Loucy (cell line): ENCODE results near the gene PKP1.

ENCODE experiments used
- H2AFZ ChIP-seq: fragments of 200-600 bp; sonication (generic); 2 replicates; pipeline ENCODE4 v1.6.0; 2016; ENCODE audit warnings: antibody characterized with exemption, mild to moderate bottlenecking, low read length, moderate library complexity
- H3F3A ChIP-seq: fragments of 200-600 bp; 2 replicates; pipeline ENCODE4 v1.6.0; 2016; ENCODE audit warnings: antibody characterized with exemption, low read depth, mild to moderate bottlenecking
- H3K27me3 ChIP-seq: fragments of 200-600 bp; sonication (generic); 2 replicates; pipeline ENCODE4 v1.6.1; 2014; ENCODE audit warnings: low read length, mild to moderate bottlenecking; ENCODE audit not compliant: insufficient read depth, poor library complexity, severe bottlenecking
- H3K36me3 ChIP-seq: fragments of 200-600 bp; sonication (generic); 2 replicates; pipeline ENCODE4 v1.6.1; 2016; ENCODE audit warnings: low read length; ENCODE audit not compliant: insufficient read depth
- H3K4me1 ChIP-seq: fragments of 200-600 bp; sonication (generic); 2 replicates; pipeline ENCODE4 v1.5.1; 2014; ENCODE audit warnings: low read length, mild to moderate bottlenecking; ENCODE audit not compliant: insufficient read depth, poor library complexity, severe bottlenecking
- H3K4me2 ChIP-seq: fragments of 200-600 bp; sonication (generic); 2 replicates; pipeline ENCODE4 v1.6.0; 2014; ENCODE audit warnings: antibody characterized with exemption, low read length, low read depth, mild to moderate bottlenecking; ENCODE audit not compliant: poor library complexity, severe bottlenecking
- H3K4me3 ChIP-seq: fragments of 200-600 bp; sonication (generic); 2 replicates; pipeline ENCODE4 v1.5.1; 2014; ENCODE audit warnings: low read length, mild to moderate bottlenecking, mixed read lengths; ENCODE audit not compliant: poor library complexity, severe bottlenecking
- H3K79me2 ChIP-seq: fragments of 200-600 bp; sonication (generic); 2 replicates; pipeline ENCODE4 v1.6.1; 2014; ENCODE audit warnings: low read length; ENCODE audit not compliant: insufficient read depth
- H3K9ac ChIP-seq: fragments of 200-600 bp; sonication (generic); 2 replicates; pipeline ENCODE4 v1.6.0; 2014; ENCODE audit warnings: mild to moderate bottlenecking, low read depth, low read length, moderate library complexity; ENCODE audit not compliant: poor library complexity, severe bottlenecking
- H3K9me2 ChIP-seq: fragments of 200-600 bp; sonication (generic); replicated peaks from 2 replicates; pipeline ENCODE4 v1.6.1; 2016; ENCODE audit warnings: low read depth, low read length, mixed read lengths
- H3K9me3 ChIP-seq: fragments of 200-600 bp; sonication (generic); 2 replicates; pipeline ENCODE4 v1.6.1; 2014; ENCODE audit warnings: mild to moderate bottlenecking, antibody characterized with exemption, low read length, low read depth; ENCODE audit not compliant: insufficient read depth
- H4K20me1 ChIP-seq: fragments of 200-600 bp; sonication (generic); 2 replicates; pipeline ENCODE4 v1.6.0; 2014; ENCODE audit warnings: antibody characterized with exemption, low read length, mild to moderate bottlenecking; ENCODE audit not compliant: insufficient read depth, poor library complexity, severe bottlenecking
- CTCF ChIP-seq: fragments of 200-600 bp; sonication (generic); conservative IDR thresholded peaks from 2 replicates; pipeline ENCODE4 v1.5.1; 2014; ENCODE audit warnings: mild to moderate bottlenecking, antibody characterized with exemption, low read length
- EZH2phosphoT487 ChIP-seq: fragments of 200-600 bp; IDR thresholded peaks from 2 replicates; pipeline ENCODE4 v1.6.1; 2018; ENCODE audit warnings: antibody characterized with exemption, mild to moderate bottlenecking, moderate library complexity, borderline replicate concordance

Gene PKP1

GRCh38 chr1:201358596-201358995 is 75.3 kb downstream of the PKP1 start:
- Histone ChIP-seq H3K4me2 (no peak overlapping the region), H3K36me3 (no peaks in the 10 kb centered on the region), H2AFZ (no peak overlapping the region), H3K79me2 (no peaks in the 10 kb centered on the region), H3K9ac (no peak overlapping the region), H3K9me3 (no peaks in the 10 kb centered on the region), H3F3A (no peaks in the 10 kb centered on the region), H3K4me3 (no peak overlapping the region), H4K20me1 (no peaks in the 10 kb centered on the region), H3K9me2 (no peaks in the 10 kb centered on the region), H3K27me3 (no peaks in the 10 kb centered on the region), H3K4me1 (no peaks in the 10 kb centered on the region)
- TF ChIP-seq EZH2phosphoT487 = no peak
- TF ChIP-seq CTCF = no peak

GRCh38 chr1:201359031-201359872 is 75.9 kb downstream of the PKP1 start:
- no peaks in the 10 kb centered on the region for H4K20me1 ChIP-seq

GRCh38 chr1:201359873-201360210 is 76.5 kb downstream of the PKP1 start:
- no peaks in the 10 kb centered on the region for H3K9me3 ChIP-seq
- no peaks in the 10 kb centered on the region for H4K20me1 ChIP-seq
- H3F3A ChIP-seq = no peaks in the 10 kb centered on the region
- no peaks in the 10 kb centered on the region for H3K79me2 ChIP-seq
- H2AFZ ChIP-seq = no peak overlapping the region
- TF ChIP-seq EZH2phosphoT487 = no peak
- TF ChIP-seq CTCF = no peak
- H3K4me1 ChIP-seq = no peaks in the 10 kb centered on the region
- H3K4me3 ChIP-seq = no peak overlapping the region
- H3K9ac ChIP-seq = no peak overlapping the region
- H3K36me3 ChIP-seq = no peaks in the 10 kb centered on the region
- H3K27me3 ChIP-seq = no peaks in the 10 kb centered on the region
- no peak overlapping the region for H3K4me2 ChIP-seq
- no peaks in the 10 kb centered on the region for H3K9me2 ChIP-seq

More at GRCh38 chr1:201359031-201359872, 75.9 kb downstream of the PKP1 start:
- no peaks in the 10 kb centered on the region for H3K9me3 ChIP-seq
- H3F3A ChIP-seq = no peaks in the 10 kb centered on the region
- H3K4me1 ChIP-seq = no peaks in the 10 kb centered on the region
- H3K9ac ChIP-seq = no peak overlapping the region
- H3K4me2 ChIP-seq = no peak overlapping the region
- H3K79me2 ChIP-seq = no peaks in the 10 kb centered on the region
- no peak overlapping the region for H2AFZ ChIP-seq
- TF ChIP-seq CTCF (no peak), EZH2phosphoT487 (no peak)
- no peaks in the 10 kb centered on the region for H3K36me3 ChIP-seq
- no peaks in the 10 kb centered on the region for H3K9me2 ChIP-seq
- no peaks in the 10 kb centered on the region for H3K27me3 ChIP-seq
- no peak overlapping the region for H3K4me3 ChIP-seq
